Measurements from ENCODE around the gene TBCCD1.

GRCh38 chr3:186600896-186601295 lies 33.8 kb upstream of the TBCCD1 start:
- TF ChIP-seq CTCF (IDR thresholded peaks at IDR 0.05) (no peak), POLR2AphosphoS5 (IDR thresholded peaks at IDR 0.05; ENCODE audit: low read depth, low read length) (no peak), REST (IDR thresholded peaks at IDR 0.05; ENCODE audit: insufficient read depth in 1 of 2, low read depth in 2 of 2, low read length in 1 of 2) (no peak), SIN3A (IDR thresholded peaks at IDR 0.05; ENCODE audit: borderline replicate concordance, insufficient read depth, low read depth, low read length) (no peak), TCF7L2 (IDR thresholded peaks at IDR 0.05; ENCODE audit: low read depth, low read length) (no peak)

All from Panc1 (cell line).